Neuronal stem cell (in vitro differentiated cells): ENCODE data around the gene CRTAP.
A peak's percentile ranks its signal among the peaks of the same experiment; 100 is the strongest.

ENCODE experiments used
- DNase-seq: peaks from one replicate; pipeline ENCODE4 v3.0.0-alpha.2; 2013; ENCODE audit warnings: low spot score
- H2AFZ ChIP-seq: one replicate; pipeline ENCODE4 v1.6.1; 2013; ENCODE audit warnings: mild to moderate bottlenecking, low read length, inconsistent platforms
- H2AK5ac ChIP-seq: 2 replicates; pipeline ENCODE4 v1.6.1; 2013; ENCODE audit warnings: low read depth, mild to moderate bottlenecking, inconsistent platforms, low read length, moderate library complexity, mixed read lengths
- H2BK120ac ChIP-seq: 2 replicates; pipeline ENCODE4 v1.6.1; 2013; ENCODE audit warnings: low read depth, mild to moderate bottlenecking, inconsistent platforms, low read length, moderate library complexity, mixed read lengths
- H2BK12ac ChIP-seq: one replicate; pipeline ENCODE4 v1.6.1; 2013; ENCODE audit warnings: low read length, inconsistent platforms
- H2BK15ac ChIP-seq: 2 replicates; pipeline ENCODE4 v1.6.1; 2013; ENCODE audit warnings: mild to moderate bottlenecking, low read length, inconsistent platforms, mixed read lengths
- H2BK5ac ChIP-seq: one replicate; pipeline ENCODE4 v1.6.1; 2013; ENCODE audit warnings: inconsistent platforms, mild to moderate bottlenecking, low read length, moderate library complexity
- H3K14ac ChIP-seq: one replicate; pipeline ENCODE4 v1.6.1; 2013; ENCODE audit warnings: low read length, inconsistent platforms
- H3K18ac ChIP-seq: 2 replicates; pipeline ENCODE4 v1.6.1; 2013; ENCODE audit warnings: low read length, inconsistent platforms
- H3K23ac ChIP-seq: 2 replicates; pipeline ENCODE4 v1.6.1; 2013; ENCODE audit warnings: low read depth, mild to moderate bottlenecking, mixed read lengths, low read length, inconsistent platforms; ENCODE audit not compliant: poor library complexity
- H3K27ac ChIP-seq: replicated peaks from 3 replicates; pipeline ENCODE4 v1.5.1; 2013; ENCODE audit warnings: low read length, inconsistent platforms
- H3K27me3 ChIP-seq, 3 experiments: 2 replicates each; pipeline ENCODE4 v1.6.1; 2013; ENCODE audit warnings: low read length in 3 of 3, mild to moderate bottlenecking in 2 of 3, inconsistent platforms in 1 of 3, low read depth in 1 of 3, mixed read lengths in 1 of 3, moderate library complexity in 1 of 3; ENCODE audit not compliant: control insufficient read depth in 3 of 3, insufficient read depth in 3 of 3
- H3K36me3 ChIP-seq, 2 donors: replicated peaks in 1 of 2; 2 replicates each; pipeline ENCODE4 v1.6.1; 2013; ENCODE audit warnings: low read length in 2 of 2; ENCODE audit not compliant: control insufficient read depth in 2 of 2, insufficient read depth in 2 of 2
- H3K4ac ChIP-seq: 2 replicates; pipeline ENCODE4 v1.6.1; 2013; ENCODE audit warnings: inconsistent platforms, mild to moderate bottlenecking, low read length, moderate library complexity
- H3K4me1 ChIP-seq, 2 donors: 1 replicate in 1 of 2; 2 replicates in 1 of 2; pipeline ENCODE4 v1.6.1; 2013; ENCODE audit warnings: low read length in 2 of 2, low read depth in 1 of 2; ENCODE audit not compliant: control insufficient read depth in 2 of 2, insufficient read depth in 1 of 2
- H3K4me2 ChIP-seq: one replicate; pipeline ENCODE4 v1.6.1; 2013; ENCODE audit warnings: mild to moderate bottlenecking, low read length, inconsistent platforms; ENCODE audit not compliant: insufficient read depth, poor library complexity, severe bottlenecking
- H3K4me3 ChIP-seq, 2 donors: 2 replicates each; pipeline ENCODE4 v1.5.1; 2013; ENCODE audit warnings: low read length in 2 of 2, mild to moderate bottlenecking in 2 of 2, inconsistent platforms in 1 of 2, moderate library complexity in 1 of 2
- H3K79me1 ChIP-seq: one replicate; pipeline ENCODE4 v1.6.1; 2013; ENCODE audit warnings: low read depth, mild to moderate bottlenecking, inconsistent platforms, low read length, moderate library complexity
- H3K9ac ChIP-seq: one replicate; pipeline ENCODE4 v1.6.1; 2013; ENCODE audit warnings: mild to moderate bottlenecking, low read depth, low read length, inconsistent platforms; ENCODE audit not compliant: poor library complexity
- H3K9me3 ChIP-seq, 2 donors: replicated peaks in 1 of 2; 2 replicates each; pipeline versions ENCODE3 to v1.6.1; 2013; ENCODE audit warnings: low read length in 2 of 2, mild to moderate bottlenecking in 2 of 2, inconsistent platforms in 1 of 2, low read depth in 1 of 2, mixed read lengths in 1 of 2, moderate library complexity in 1 of 2; ENCODE audit not compliant: control insufficient read depth in 2 of 2, insufficient read depth in 1 of 2
- H4K8ac ChIP-seq: one replicate; pipeline ENCODE4 v1.6.1; 2013; ENCODE audit warnings: low read depth, mild to moderate bottlenecking, inconsistent platforms, low read length, moderate library complexity
- H4K91ac ChIP-seq: one replicate; pipeline ENCODE4 v1.6.1; 2013; ENCODE audit warnings: low read length, low read depth, mild to moderate bottlenecking, inconsistent platforms; ENCODE audit not compliant: poor library complexity
- WGBS, 2 donors: extraction: QIAGEN DNeasy Blood & Tissue Kit; methylation state at CpG; one replicate each; pipeline ENCODE4 v1.1.7; 2013; ENCODE audit warnings: missing lambda C conversion rate in 2 of 2, mixed read lengths in 1 of 2; ENCODE audit not compliant: insufficient read length in 2 of 2, insufficient replicate concordance in 1 of 2; ENCODE audit errors: extremely low coverage in 2 of 2; 5-methylcytosine and 5-hydroxymethylcytosine counted together

The CRTAP gene

GRCh38 chr3:33111581-33111980 lies 2.2 kb upstream of the CRTAP start:
- DNase-seq: no peak

GRCh38 chr3:33114622-33115023 lies 809 bp downstream of the CRTAP start:
- Histone ChIP-seq H2AK5ac (no peak overlapping the region), H3K4me1 (peaks cover 7 to 11% of the 10 kb centered on the region in 2 donors)

More at GRCh38 chr3:33111581-33111980, 2.2 kb upstream of the CRTAP start:
- no CpG with 5 or more reads among the region's 8 CpGs for WGBS, 2 donors
- no peaks in the 10 kb centered on the region for H3K36me3 ChIP-seq
- no peak overlapping the region for H3K27ac ChIP-seq
- peaks cover 0 to 4% (median 0%) of the 10 kb centered on the region in 3 experiments for H3K27me3 ChIP-seq
- H4K91ac ChIP-seq: no peak overlapping the region
- H3K4me1 ChIP-seq: peaks cover 2 to 7% of the 10 kb centered on the region in 2 donors
- no peak overlapping the region for H2BK12ac ChIP-seq
- H2BK5ac ChIP-seq: no peak overlapping the region
- no peak overlapping the region for H3K4me2 ChIP-seq
- H3K79me1 ChIP-seq: no peaks in the 10 kb centered on the region
- peaks cover 0 to 9% of the 10 kb centered on the region in 2 donors for H3K9me3 ChIP-seq
- no peak overlapping the region for H2BK15ac ChIP-seq
- no peak overlapping the region for H3K4ac ChIP-seq
- no peak overlapping the region for H3K23ac ChIP-seq
- H2AFZ ChIP-seq: no peak overlapping the region
- H2BK120ac ChIP-seq: no peak overlapping the region
- no peak overlapping the region for H3K18ac ChIP-seq
- H3K4me3 ChIP-seq: no peak overlapping the region
- H3K9ac ChIP-seq: no peak overlapping the region
- H4K8ac ChIP-seq: no peak overlapping the region
- H3K14ac ChIP-seq: no peak overlapping the region
- H2AK5ac ChIP-seq: no peak overlapping the region

GRCh38 chr3:33115024-33115768 lies 1.4 kb downstream of the CRTAP start:
- no peak overlapping the region for H2BK15ac ChIP-seq
- H3K27ac ChIP-seq: peak overlapping the region; percentile 97
- DNase-seq: peak; percentile 78
- no peaks in the 10 kb centered on the region for H3K36me3 ChIP-seq
- H2BK12ac ChIP-seq: no peak overlapping the region
- H4K8ac ChIP-seq: no peak overlapping the region
- no peak overlapping the region for H3K4me2 ChIP-seq
- H3K18ac ChIP-seq: no peak overlapping the region
- no peak overlapping the region for H2BK5ac ChIP-seq
- H2AFZ ChIP-seq: peak overlapping the region; percentile 99
- H3K79me1 ChIP-seq: peaks cover 9% of the 10 kb centered on the region
- no peak overlapping the region for H4K91ac ChIP-seq
- peaks cover 0 to 9% of the 10 kb centered on the region in 2 donors for H3K9me3 ChIP-seq
- H3K4ac ChIP-seq: no peak overlapping the region
- peaks cover 7 to 14% of the 10 kb centered on the region in 2 donors for H3K4me1 ChIP-seq
- H3K23ac ChIP-seq: no peak overlapping the region
- H2BK120ac ChIP-seq: no peak overlapping the region
- H2AK5ac ChIP-seq: no peak overlapping the region
- no peak overlapping the region for H3K14ac ChIP-seq
- no CpG with 5 or more reads among the region's 13 CpGs for WGBS, 2 donors
- H3K9ac ChIP-seq: no peak overlapping the region
- H3K4me3 ChIP-seq: peak overlapping the region; percentile 52 to 98
- peaks cover 0 to 1% (median 0%) of the 10 kb centered on the region in 3 experiments for H3K27me3 ChIP-seq

More at GRCh38 chr3:33114622-33115023, 809 bp downstream of the CRTAP start:
- peak overlapping the region; percentile 63 to 98 for H3K4me3 ChIP-seq
- no peak overlapping the region for H3K9ac ChIP-seq
- H3K14ac ChIP-seq: no peak overlapping the region
- no peak overlapping the region for H2BK15ac ChIP-seq
- peaks cover 9% of the 10 kb centered on the region for H3K79me1 ChIP-seq
- peak overlapping the region; percentile 99 for H2AFZ ChIP-seq
- no peak overlapping the region for H2BK120ac ChIP-seq
- no CpG with 5 or more reads among the region's 14 CpGs for WGBS, 2 donors
- no peak overlapping the region for H2BK12ac ChIP-seq
- peaks cover 0 to under 1% (median 0%) of the 10 kb centered on the region in 3 experiments for H3K27me3 ChIP-seq
- peak overlapping the region; percentile 76 for H3K4me2 ChIP-seq
- H3K27ac ChIP-seq: peak overlapping the region; percentile 97
- H3K9me3 ChIP-seq: peaks cover 0 to 9% of the 10 kb centered on the region in 2 donors
- H2BK5ac ChIP-seq: no peak overlapping the region
- no peak for DNase-seq
- no peak overlapping the region for H3K23ac ChIP-seq
- no peak overlapping the region for H4K8ac ChIP-seq
- H3K18ac ChIP-seq: no peak overlapping the region
- no peak overlapping the region for H3K4ac ChIP-seq
- no peaks in the 10 kb centered on the region for H3K36me3 ChIP-seq
- H4K91ac ChIP-seq: no peak overlapping the region

- no peak overlapping the region for H3K18ac ChIP-seq
- no peak overlapping the region for H3K4ac ChIP-seq
These were observed 3.6 kb downstream of the CRTAP start for GRCh38 chr3:33117461-33117860.

More at GRCh38 chr3:33117461-33117860, 3.6 kb downstream of the CRTAP start:
- H3K23ac ChIP-seq: no peak overlapping the region
- no CpG with 5 or more reads among the region's 3 CpGs for WGBS, 2 donors
- H3K4me3 ChIP-seq: no peak overlapping the region
- no peak overlapping the region for H3K14ac ChIP-seq
- peaks cover 0 to 15% of the 10 kb centered on the region in 2 donors for H3K36me3 ChIP-seq
- no peak overlapping the region for H3K4me2 ChIP-seq
- H3K9me3 ChIP-seq: peaks cover 0 to under 1% of the 10 kb centered on the region in 2 donors
- H4K91ac ChIP-seq: no peak overlapping the region
- no peak overlapping the region for H2BK120ac ChIP-seq
- H3K4me1 ChIP-seq: peaks cover 7 to 14% of the 10 kb centered on the region in 2 donors
- no peak overlapping the region for H2BK12ac ChIP-seq
- H3K79me1 ChIP-seq: peaks cover 9% of the 10 kb centered on the region
- no peak overlapping the region for H2BK5ac ChIP-seq
- peaks cover 0 to 1% (median 0%) of the 10 kb centered on the region in 3 experiments for H3K27me3 ChIP-seq
- H3K9ac ChIP-seq: no peak overlapping the region
- H2BK15ac ChIP-seq: no peak overlapping the region
- H2AK5ac ChIP-seq: peak overlapping the region; percentile 59
- no peak overlapping the region for H4K8ac ChIP-seq
- H2AFZ ChIP-seq: no peak overlapping the region
- DNase-seq: no peak
- H3K27ac ChIP-seq: no peak overlapping the region
